GM20431 (cell line): ENCODE data around the gene URB1.
"Not testable (repeated sequence)": the region's sequence is repeated elsewhere in the genome, so short reads cannot be mapped to it uniquely, and the experiment has no call there.

Source experiments
- in situ Hi-C: fragments of 300-500 bp; cut with MseI, MboI; formaldehyde crosslinking; loops from one replicate; pipeline ENCODE4 v1.15.0; 2020; ENCODE audit warnings: low sequenced_read_pairs; ENCODE audit not compliant: unreplicated experiment

Gene URB1

DNA sequence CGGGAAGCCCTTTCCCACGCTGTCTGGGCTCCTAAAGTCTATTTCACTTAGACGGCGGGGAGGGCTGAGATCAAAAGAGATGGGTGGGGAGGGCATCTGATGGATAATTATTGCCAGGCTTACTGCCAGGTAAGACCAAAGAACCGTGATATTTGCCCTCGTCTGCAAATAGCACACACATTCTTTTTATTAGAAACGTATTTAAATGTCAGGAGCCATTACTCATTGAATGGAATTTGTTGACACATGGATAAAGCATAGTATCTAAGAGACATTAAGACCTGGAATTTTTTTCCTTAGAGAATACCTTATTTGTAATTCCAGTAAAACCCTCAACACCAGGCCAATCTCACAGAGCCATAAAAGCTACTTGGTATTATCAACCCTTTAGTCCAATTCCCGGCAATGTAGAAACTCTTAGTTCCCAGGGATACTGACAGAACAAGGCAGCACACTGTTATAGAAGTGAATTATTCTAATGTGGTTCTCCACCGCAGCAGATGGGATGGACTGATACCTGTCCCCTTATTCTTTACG lies 10.6 kb downstream of the URB1 start:
- in situ Hi-C loops: no loop called here

GRCh38 chr21:32381571-32381970 lies 11.2 kb downstream of the URB1 start:
- in situ Hi-C loops: no loop called here

DNA sequence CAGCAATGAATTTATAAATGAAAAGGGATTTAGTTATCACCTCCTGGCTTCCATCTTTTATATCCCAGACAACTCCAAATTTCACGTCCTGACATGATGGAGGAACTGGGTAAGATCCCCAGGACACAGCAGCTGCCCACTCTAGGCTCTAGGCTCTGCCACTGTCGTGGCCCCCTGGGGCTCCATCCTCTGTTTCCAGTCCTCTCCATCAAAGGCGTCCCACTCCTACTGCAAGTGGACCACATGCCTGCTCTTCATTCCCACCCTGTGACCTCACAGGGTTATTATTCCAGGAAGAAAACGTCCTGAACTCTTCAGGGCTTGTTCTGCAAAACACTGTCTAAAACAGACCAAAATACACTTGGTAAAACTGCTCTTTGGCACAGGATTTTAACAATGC lies 11.9 kb downstream of the URB1 start:
- in situ Hi-C loops: no loop called here

DNA sequence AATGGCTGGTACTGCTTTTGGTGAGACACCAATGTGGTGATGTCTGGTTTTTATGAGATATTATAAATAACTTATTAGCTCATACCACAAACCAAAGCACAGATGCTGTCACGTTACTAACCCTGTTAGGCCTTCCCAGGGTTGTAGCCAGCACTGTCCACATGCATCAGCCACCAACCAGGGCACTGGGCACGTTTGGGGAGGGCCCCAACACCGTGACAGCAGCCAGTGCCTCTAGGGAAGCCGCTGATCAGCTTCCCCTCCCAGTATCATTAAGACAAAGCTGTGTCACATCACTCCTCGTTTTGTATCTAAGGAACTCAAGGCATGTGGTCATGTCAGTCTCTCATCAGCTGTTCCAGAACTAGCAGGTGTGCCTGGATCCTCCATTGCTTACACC lies 13.9 kb downstream of the URB1 start:
- in situ Hi-C loops: no loop called here

- in situ Hi-C loops: no loop called here
Measured at GRCh38 chr21:32377991-32378390, 14.8 kb downstream of the URB1 start.

- in situ Hi-C loops: no loop called here
Measured at GRCh38 chr21:32377506-32377905, 15.3 kb downstream of the URB1 start.

DNA sequence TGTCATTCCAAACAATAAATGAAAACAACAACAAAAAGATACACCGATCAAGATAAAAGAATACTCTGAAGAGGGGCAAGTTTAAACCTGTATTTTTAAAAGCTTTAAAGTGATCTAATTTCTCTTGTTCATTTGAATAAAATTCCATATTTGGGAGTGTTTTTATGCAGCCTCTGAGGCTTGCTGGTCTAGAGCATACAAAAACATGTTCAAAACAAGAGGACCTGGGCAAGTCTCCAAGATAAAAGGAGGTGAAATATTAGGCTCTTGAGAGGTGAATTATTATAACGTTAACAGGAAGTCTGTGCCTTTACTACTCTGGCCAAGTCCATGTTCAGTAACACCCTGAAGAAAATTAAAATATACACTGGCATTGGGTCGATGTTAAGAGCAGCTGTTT lies 20.1 kb downstream of the URB1 start:
- in situ Hi-C loops: no loop called here

- in situ Hi-C loops: no loop called here
Measured at GRCh38 chr21:32371913-32372314, 20.9 kb downstream of the URB1 start.

DNA sequence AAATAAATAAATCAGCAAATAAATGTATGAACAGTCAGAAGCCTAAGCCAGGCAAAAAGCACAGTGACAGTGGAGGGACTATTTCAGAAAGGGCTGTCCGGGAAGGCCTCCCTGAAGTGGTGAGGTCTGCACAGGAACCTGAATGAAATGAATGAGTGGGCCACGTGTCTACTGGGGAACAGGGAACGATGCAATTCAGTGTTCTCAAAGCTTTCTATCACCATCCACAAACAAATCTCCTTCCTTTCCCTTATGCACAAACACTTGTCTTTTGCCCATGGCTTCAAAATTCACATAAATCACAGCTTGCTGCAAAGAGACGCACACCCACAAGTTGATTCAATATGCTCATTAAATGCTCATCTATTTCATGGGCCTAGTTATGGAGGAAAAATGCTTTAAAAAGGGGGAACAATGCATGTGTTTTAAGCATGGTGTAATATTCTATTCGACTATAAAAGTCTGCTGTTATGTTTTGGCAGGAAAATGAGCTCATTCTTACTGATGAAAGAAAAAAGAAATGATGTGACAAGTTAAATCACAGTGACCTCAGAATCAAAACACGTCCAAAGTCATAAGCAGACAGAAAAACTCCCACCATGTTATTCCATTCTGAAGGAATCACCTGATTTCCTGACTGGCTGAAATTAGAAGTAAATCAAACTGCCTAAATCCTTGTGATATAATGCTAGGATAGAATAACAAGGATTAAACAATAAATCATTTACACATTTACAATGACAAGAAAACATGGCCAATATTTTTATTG lies 21.6 kb downstream of the URB1 start:
- in situ Hi-C loops: no loop called here

GRCh38 chr21:32368961-32369360 lies 23.9 kb downstream of the URB1 start:
- in situ Hi-C loops: not testable (repeated sequence)

DNA sequence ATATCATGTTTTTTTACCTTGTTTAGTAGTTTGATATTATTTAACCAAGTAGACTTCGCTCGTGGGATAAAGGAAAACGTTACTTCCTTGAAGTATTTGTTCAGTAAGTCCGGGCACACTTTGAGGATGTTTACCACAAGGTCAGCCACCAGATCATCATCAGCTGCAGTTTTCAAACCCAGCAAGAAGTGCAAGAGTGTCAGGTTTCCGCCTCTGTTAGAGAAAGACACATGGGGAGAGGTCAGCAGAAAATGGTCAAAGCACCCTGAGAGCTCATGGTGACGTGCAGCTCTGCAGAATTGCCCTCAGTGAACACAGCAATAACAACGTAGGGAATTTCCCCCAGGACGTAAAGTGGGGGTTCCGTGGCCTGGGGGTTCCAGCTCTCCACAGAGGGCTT lies 24.4 kb downstream of the URB1 start:
- in situ Hi-C loops: no loop called here

DNA sequence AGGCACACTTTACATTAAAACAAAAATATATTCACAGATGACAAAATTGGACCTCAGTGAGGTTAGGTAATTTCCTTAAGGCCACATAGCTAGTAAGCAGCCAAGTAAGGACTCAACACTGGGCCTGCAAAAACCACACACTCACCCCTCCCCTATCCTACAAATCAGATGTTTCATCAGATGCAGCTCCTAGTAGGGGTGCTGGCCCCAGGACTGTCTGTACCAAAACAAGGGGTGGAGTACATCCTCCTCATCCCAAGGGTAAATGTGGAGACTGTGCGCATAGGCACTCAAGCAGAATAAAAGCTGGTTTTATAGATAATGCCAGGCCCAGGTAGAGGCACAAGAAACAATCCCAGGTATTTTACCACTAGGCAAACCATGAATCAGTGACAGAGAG lies 25.7 kb downstream of the URB1 start:
- in situ Hi-C loops: no loop called here

GRCh38 chr21:32366191-32366590 lies 26.6 kb downstream of the URB1 start:
- in situ Hi-C loops: no loop called here

DNA sequence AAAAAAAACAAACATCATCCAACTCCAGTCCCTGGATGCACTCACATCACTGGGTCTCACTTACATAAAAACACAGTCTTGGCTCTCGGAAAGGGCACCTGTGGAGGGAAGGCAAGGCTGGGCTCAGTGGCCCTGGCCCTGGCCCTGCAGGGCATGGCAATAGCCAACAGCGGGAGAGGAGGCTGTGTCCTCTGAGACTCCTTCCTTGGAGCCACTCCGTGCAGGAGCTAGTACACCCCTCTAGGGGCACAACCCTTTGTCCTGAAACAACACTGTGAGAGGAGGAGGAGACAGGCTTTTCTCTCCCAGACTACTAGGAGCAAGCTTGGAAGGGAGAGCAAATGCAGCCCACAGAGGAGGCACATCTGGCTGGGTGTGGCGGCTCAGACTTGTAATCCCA lies 28.0 kb downstream of the URB1 start:
- in situ Hi-C loops: no loop called here

DNA sequence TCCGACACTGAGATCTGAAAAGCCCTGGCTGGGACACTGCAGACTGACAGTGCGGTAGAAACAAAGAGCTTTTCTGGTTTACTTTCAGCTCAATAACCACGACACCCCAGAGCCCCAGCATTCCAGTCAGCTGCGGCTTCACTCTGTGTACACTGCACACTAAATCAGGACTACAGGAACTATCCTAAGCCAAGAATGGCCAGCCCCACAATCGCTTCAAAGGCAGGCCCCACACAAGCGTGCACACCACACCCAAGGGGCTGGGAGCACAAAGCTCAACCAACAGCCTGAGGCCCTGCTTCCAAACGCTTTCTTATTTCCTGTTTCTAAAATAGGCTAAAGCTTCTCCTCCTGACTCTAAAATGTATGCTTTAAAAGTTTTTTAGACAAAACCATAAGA lies 28.4 kb downstream of the URB1 start:
- in situ Hi-C loops: no loop called here

GRCh38 chr21:32360401-32360975 lies 32.3 kb downstream of the URB1 start:
- in situ Hi-C loops: no loop called here

DNA sequence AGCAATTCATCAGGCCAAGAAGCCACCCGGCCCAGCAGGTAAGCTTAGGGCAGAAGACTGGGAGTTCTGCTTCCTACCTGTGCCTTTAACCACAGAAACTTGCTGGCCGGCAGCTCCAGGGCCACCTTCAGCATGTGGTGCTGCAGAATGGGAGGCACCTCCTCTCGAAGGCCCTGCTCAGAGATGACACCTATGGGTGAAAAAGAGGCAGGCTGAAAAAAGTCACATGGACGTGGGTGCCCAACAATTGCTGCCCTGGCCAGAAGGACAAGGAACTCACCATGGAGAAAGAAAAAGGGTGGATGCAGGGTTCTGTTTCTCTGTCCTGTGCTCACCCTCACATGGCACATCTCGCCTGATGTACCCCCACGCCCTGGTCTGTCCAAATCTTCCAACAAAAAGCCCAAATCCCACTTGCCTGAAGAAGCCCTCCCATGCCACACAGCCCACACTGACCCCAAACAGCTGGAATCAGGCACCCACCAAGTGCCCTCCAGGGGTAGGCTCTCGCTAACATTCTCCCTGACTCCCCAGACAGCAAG lies 33.0 kb downstream of the URB1 start:
- in situ Hi-C loops: no loop called here

GRCh38 chr21:32356874-32357395 lies 35.9 kb downstream of the URB1 start:
- in situ Hi-C loops: no loop called here

- in situ Hi-C loops: no loop called here
Measured at GRCh38 chr21:32353002-32353711, 39.7 kb downstream of the URB1 start.

- in situ Hi-C loops: no loop called here
Measured at GRCh38 chr21:32352526-32352925, 40.3 kb downstream of the URB1 start.

DNA sequence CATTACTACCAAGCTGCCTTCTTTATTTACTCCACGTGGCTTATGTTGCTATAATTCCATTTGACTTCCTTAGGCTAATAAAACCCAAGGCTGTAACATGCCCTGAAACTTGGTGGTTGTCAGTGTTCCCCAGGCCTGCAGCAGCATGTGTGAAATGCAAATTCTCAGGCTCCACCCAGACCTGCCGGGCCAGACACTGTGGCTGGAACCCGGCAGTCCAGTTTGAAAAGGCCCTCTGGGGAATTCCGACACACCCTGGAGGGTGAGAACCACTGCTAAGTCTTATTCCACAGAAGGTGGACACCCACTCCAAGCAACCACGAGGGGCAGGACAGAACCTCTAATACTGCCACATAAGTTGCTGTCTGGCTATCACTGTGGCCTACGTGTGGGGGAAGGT lies 41.4 kb downstream of the URB1 start:
- in situ Hi-C loops: no loop called here
